C4-2B (cell line): ENCODE measurements around the gene PRR5.
"Not testable (repeated sequence)": the region's sequence is repeated elsewhere in the genome, so short reads cannot be mapped to it uniquely, and the experiment has no call there.

ENCODE experiments used
- H3K27ac ChIP-seq: fragments of 450-650 bp; 2 replicates; pipeline ENCODE4 v1.5.1; 2017
- CTCF ChIP-seq: fragments of 450-650 bp; conservative IDR thresholded peaks from 2 replicates; pipeline ENCODE4 v1.5.1; 2017; ENCODE audit warnings: mild to moderate bottlenecking
- ZFX ChIP-seq: fragments of 450-650 bp; IDR thresholded peaks from 2 replicates; pipeline ENCODE4 v1.6.1; 2017

Gene PRR5

GRCh38 chr22:44738347-44738715 lies 36.3 kb downstream of the PRR5 start:
- TF ChIP-seq ZFX: no peak
- TF ChIP-seq CTCF: no peak

GRCh38 chr22:44739024-44739423 lies 37.0 kb downstream of the PRR5 start:
- TF ChIP-seq ZFX (no peak), CTCF (no peak)
- H3K27ac ChIP-seq: no peak overlapping the region

More at GRCh38 chr22:44738347-44738715, 36.3 kb downstream of the PRR5 start:
- no peak overlapping the region for H3K27ac ChIP-seq

- H3K27ac ChIP-seq: not testable (repeated sequence)
Observed at GRCh38 chr22:44739666-44740065, 37.7 kb downstream of the PRR5 start.

- no peak overlapping the region for H3K27ac ChIP-seq
- TF ChIP-seq ZFX (no peak), CTCF (no peak)
Observed at GRCh38 chr22:44740307-44740706, 38.3 kb downstream of the PRR5 start.

GRCh38 chr22:44741929-44742328 lies 39.9 kb downstream of the PRR5 start:
- H3K27ac ChIP-seq: peak overlapping the region; percentile 39
- TF ChIP-seq ZFX (no peak), CTCF (no peak)

- no peak overlapping the region for H3K27ac ChIP-seq
Observed at GRCh38 chr22:44743247-44743646, 41.2 kb downstream of the PRR5 start.

GRCh38 chr22:44743804-44744211 lies 41.8 kb downstream of the PRR5 start:
- TF ChIP-seq CTCF (no peak), ZFX (no peak)
- no peak overlapping the region for H3K27ac ChIP-seq

More at GRCh38 chr22:44743247-44743646, 41.2 kb downstream of the PRR5 start:
- TF ChIP-seq CTCF (no peak), ZFX (no peak)
